Mesenchymal stem cell (in vitro differentiated cells and primary cell): Measurements from ENCODE around the gene SSR3.

ENCODE experiments used
- DNase-seq: peaks from one replicate; pipeline ENCODE4 v3.0.0-alpha.2; 2013
- H2AFZ ChIP-seq: one replicate; pipeline ENCODE4 v1.6.1; 2013; ENCODE audit warnings: low read depth, mild to moderate bottlenecking, control low read depth, inconsistent platforms, low read length, moderate library complexity
- H2AK5ac ChIP-seq: 2 replicates; pipeline ENCODE4 v1.6.1; 2013; ENCODE audit warnings: low read length, moderate library complexity, mild to moderate bottlenecking, inconsistent platforms; ENCODE audit not compliant: severe bottlenecking
- H2BK120ac ChIP-seq: one replicate; pipeline ENCODE4 v1.6.1; 2013; ENCODE audit warnings: low read depth, mild to moderate bottlenecking, inconsistent platforms, low read length, moderate library complexity
- H2BK12ac ChIP-seq, 2 experiments: one replicate each; pipeline ENCODE4 v1.6.1; 2013; ENCODE audit warnings: inconsistent platforms in 2 of 2, low read length in 2 of 2, mild to moderate bottlenecking in 2 of 2, moderate library complexity in 2 of 2, control low read depth in 1 of 2
- H2BK15ac ChIP-seq: one replicate; pipeline ENCODE4 v1.6.1; 2013; ENCODE audit warnings: mild to moderate bottlenecking, low read depth, inconsistent platforms; ENCODE audit not compliant: poor library complexity, severe bottlenecking
- H2BK5ac ChIP-seq: 2 replicates; pipeline ENCODE4 v1.6.1; 2013; ENCODE audit warnings: low read depth, mild to moderate bottlenecking, low read length, control low read depth, inconsistent platforms; ENCODE audit not compliant: poor library complexity, severe bottlenecking
- H3K14ac ChIP-seq, 2 experiments: one replicate each; pipeline ENCODE4 v1.6.1; 2013; ENCODE audit warnings: inconsistent platforms in 2 of 2, low read length in 2 of 2, control low read depth in 1 of 2, mild to moderate bottlenecking in 1 of 2, moderate library complexity in 1 of 2
- H3K18ac ChIP-seq, 2 experiments: one replicate each; pipeline ENCODE4 v1.6.1; 2013; ENCODE audit warnings: inconsistent platforms in 2 of 2, low read length in 2 of 2, control low read depth in 1 of 2, low read depth in 1 of 2, mild to moderate bottlenecking in 1 of 2
- H3K23ac ChIP-seq, 2 experiments: one replicate each; pipeline ENCODE4 v1.6.1; 2013; ENCODE audit warnings: inconsistent platforms in 2 of 2, low read length in 2 of 2, mild to moderate bottlenecking in 2 of 2, moderate library complexity in 2 of 2, control low read depth in 1 of 2
- H3K27ac ChIP-seq: 2 replicates; pipeline ENCODE4 v1.5.1; 2013; ENCODE audit warnings: mild to moderate bottlenecking, moderate library complexity, low read length, control low read depth, inconsistent platforms; ENCODE audit not compliant: poor library complexity, severe bottlenecking
- H3K27me3 ChIP-seq, 2 experiments: 2 replicates each; pipeline versions ENCODE4 v1.6.1 to v1.7.0; 2013; ENCODE audit warnings: low read length in 2 of 2, mild to moderate bottlenecking in 2 of 2, moderate library complexity in 2 of 2, control low read depth in 1 of 2, inconsistent platforms in 1 of 2; ENCODE audit not compliant: control insufficient read depth in 1 of 2, insufficient read depth in 1 of 2
- H3K36me3 ChIP-seq, 2 experiments: 2 replicates each; pipeline versions ENCODE4 v1.6.1 to v1.7.0; 2013; ENCODE audit warnings: low read length in 2 of 2, control low read depth in 1 of 2, inconsistent platforms in 1 of 2, low read depth in 1 of 2, mild to moderate bottlenecking in 1 of 2; ENCODE audit not compliant: insufficient read depth in 2 of 2, control insufficient read depth in 1 of 2
- H3K4ac ChIP-seq, 2 experiments: one replicate each; pipeline ENCODE4 v1.6.1; 2013; ENCODE audit warnings: inconsistent platforms in 2 of 2, low read length in 2 of 2, mild to moderate bottlenecking in 2 of 2, moderate library complexity in 2 of 2, control low read depth in 1 of 2, low read depth in 1 of 2
- H3K4me1 ChIP-seq: 2 replicates; pipeline ENCODE4 v1.6.1; 2013; ENCODE audit warnings: low read depth, low read length, control low read depth; ENCODE audit not compliant: control insufficient read depth, insufficient read depth
- H3K4me2 ChIP-seq: 2 replicates; pipeline ENCODE4 v1.6.1; 2013; ENCODE audit warnings: low read length, mild to moderate bottlenecking, inconsistent platforms; ENCODE audit not compliant: poor library complexity, severe bottlenecking
- H3K4me3 ChIP-seq, 2 experiments: 2 replicates each; pipeline versions ENCODE4 v1.5.1 to v1.7.0; 2013; ENCODE audit warnings: low read length in 2 of 2, mild to moderate bottlenecking in 2 of 2, control low read depth in 1 of 2, low read depth in 1 of 2; ENCODE audit not compliant: insufficient read depth in 1 of 2
- H3K79me1 ChIP-seq: replicated peaks from 2 replicates; pipeline ENCODE4 v1.6.1; 2013; ENCODE audit warnings: mild to moderate bottlenecking, control low read depth, low read length, inconsistent platforms; ENCODE audit not compliant: poor library complexity, severe bottlenecking
- H3K9ac ChIP-seq: 2 replicates; pipeline ENCODE4 v1.7.0; 2013; ENCODE audit warnings: mild to moderate bottlenecking, low read length, moderate library complexity
- H3K9me3 ChIP-seq: 2 replicates; pipeline ENCODE4 v1.7.0; 2013; ENCODE audit warnings: mild to moderate bottlenecking, low read length; ENCODE audit not compliant: control insufficient read depth
- H4K8ac ChIP-seq: one replicate; pipeline ENCODE4 v1.6.1; 2013; ENCODE audit warnings: inconsistent platforms, mild to moderate bottlenecking, low read length, moderate library complexity
- H4K91ac ChIP-seq: one replicate; pipeline ENCODE4 v1.6.1; 2013; ENCODE audit warnings: mild to moderate bottlenecking, low read length, inconsistent platforms
- WGBS: methylation state at CpG from one replicate; pipeline ENCODE4 v1.1.7; 2013; ENCODE audit warnings: mixed read lengths; 5-methylcytosine and 5-hydroxymethylcytosine counted together

SSR3 gene

DNA sequence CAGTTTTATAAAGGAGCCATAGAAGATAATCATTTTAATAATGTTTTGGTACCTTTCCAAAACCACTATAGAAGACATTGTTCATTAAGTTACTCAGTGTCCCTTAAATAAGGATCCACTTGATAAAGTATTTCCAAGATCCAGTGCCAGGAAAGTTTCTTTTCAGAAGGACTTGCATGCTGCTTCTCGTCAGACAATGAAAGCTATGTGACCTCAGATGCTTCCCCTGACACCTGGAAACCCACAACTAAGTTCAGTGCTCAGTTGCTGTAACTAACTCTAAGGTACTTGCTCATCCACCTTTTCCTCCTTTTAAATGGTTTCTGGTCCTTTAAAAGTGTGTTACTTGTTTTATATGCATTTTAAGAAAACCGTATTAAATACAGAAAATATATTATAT lies 7.3 kb downstream of the SSR3 start:
- Histone ChIP-seq H3K27me3 (no peaks in the 10 kb centered on the region), H3K9ac (peak overlapping the region; percentile 9), H3K9me3 (no peaks in the 10 kb centered on the region)

DNA sequence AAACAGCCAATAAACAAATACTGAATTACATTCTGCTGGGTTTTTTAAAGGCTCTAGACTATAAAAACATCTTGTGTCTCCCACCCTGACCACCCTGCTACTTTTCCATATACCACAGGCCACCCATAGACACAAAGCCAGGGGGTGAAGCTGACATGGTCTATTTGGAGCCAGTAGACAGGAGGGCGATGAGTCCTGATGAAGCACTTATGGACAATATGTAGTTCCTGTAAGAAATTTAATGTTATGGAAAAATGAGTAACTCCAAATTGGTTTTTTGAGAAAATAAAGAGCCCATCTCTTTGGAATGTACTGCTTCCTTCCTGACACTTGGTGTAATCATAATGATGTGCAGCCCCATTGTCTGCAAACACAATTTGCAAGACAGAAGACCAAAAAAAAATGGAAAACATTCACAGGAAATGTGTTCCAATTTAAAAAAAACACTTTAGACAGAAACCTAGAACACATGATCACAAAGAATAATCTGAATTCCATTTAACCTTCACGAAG lies 11.8 kb downstream of the SSR3 start:
- Histone ChIP-seq H4K8ac (no peak overlapping the region), H3K9me3 (no peaks in the 10 kb centered on the region), H3K14ac (no peak overlapping the region), H2AFZ (no peak overlapping the region), H3K79me1 (peaks cover 4% of the 10 kb centered on the region), H3K4ac (no peak overlapping the region), H3K36me3 (peaks cover 5 to 97% of the 10 kb centered on the region in 2 experiments), H2AK5ac (no peak overlapping the region), H2BK15ac (no peak overlapping the region), H3K9ac (peak overlapping the region; percentile 62), H3K23ac (no peak overlapping the region), H3K4me2 (no peak overlapping the region), H3K27ac (peak overlapping the region; percentile 56), H3K4me3 (no peak overlapping the region), H3K4me1 (no peaks in the 10 kb centered on the region), H2BK120ac (no peak overlapping the region), H4K91ac (no peak overlapping the region), H2BK5ac (no peak overlapping the region), H3K18ac (no peak overlapping the region), H2BK12ac (no peak overlapping the region), H3K27me3 (no peaks in the 10 kb centered on the region)
- 100% methylated on average over 2 of the region's 2 CpGs for WGBS
- DNase-seq: no peak

More for the DNA sequence above, 7.3 kb downstream of the SSR3 start:
- WGBS: 43% methylated on average over 1 of the region's 2 CpGs
- H4K8ac ChIP-seq: no peak overlapping the region
- H3K4me3 ChIP-seq: no peak overlapping the region
- H2BK120ac ChIP-seq: no peak overlapping the region
- peak overlapping the region; percentile 35 for H3K27ac ChIP-seq
- no peak overlapping the region for H4K91ac ChIP-seq
- no peak overlapping the region for H2BK5ac ChIP-seq
- H3K23ac ChIP-seq: no peak overlapping the region
- H2AFZ ChIP-seq: no peak overlapping the region
- H3K4me2 ChIP-seq: no peak overlapping the region
- peaks cover 9% of the 10 kb centered on the region for H3K4me1 ChIP-seq
- H3K18ac ChIP-seq: no peak overlapping the region
- H3K79me1 ChIP-seq: no peaks in the 10 kb centered on the region
- no peak overlapping the region for H2AK5ac ChIP-seq
- H3K36me3 ChIP-seq: peaks cover 0 to 96% of the 10 kb centered on the region in 2 experiments
- H3K4ac ChIP-seq: no peak overlapping the region
- no peak overlapping the region for H2BK12ac ChIP-seq
- H2BK15ac ChIP-seq: no peak overlapping the region
- peak; percentile 50 for DNase-seq
- H3K14ac ChIP-seq: no peak overlapping the region

DNA sequence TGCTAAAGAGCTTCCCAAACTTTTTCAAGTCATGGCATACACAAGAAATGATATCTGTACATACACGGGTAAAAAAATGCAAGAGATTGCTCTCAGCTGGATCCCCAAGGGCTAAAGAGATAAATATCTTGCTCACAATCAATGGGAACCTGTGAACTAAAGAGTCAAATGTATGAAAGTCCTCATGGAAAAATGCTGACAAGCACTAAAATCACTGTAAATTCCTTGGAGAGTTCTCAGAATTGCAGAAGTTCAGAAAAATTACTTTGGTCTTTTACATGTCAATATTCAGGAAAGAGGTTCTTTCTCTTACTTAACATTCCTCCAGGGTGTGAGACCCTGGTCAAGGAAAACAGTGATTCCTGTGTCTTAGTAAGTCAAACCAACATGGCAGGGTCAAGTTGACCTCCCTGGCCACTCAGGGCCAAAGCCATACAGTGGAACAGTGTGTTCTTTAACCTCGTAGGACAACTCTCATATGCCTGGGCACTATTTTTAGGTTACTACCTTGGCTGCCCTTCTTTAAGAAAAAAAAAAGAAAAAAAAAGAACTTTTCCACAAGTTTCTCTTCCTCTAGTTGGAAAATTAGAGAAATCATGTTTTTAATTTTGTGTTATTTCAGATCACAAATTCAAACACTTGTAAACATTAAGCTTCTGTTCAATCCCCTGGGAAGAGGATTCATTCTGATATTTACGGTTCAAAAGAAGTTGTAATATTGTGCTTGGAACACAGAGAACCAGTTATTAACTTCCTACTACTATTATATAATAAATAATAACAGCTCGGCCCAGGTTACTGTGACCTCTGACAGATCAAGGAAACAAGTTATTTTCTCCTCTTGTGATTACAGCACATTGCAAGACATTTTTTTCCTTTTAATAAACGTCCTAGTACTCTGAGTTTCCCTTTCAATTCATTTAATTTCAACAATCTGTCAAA lies 12.5 kb downstream of the SSR3 start:
- H3K27me3 ChIP-seq: no peaks in the 10 kb centered on the region
- H3K23ac ChIP-seq: no peak overlapping the region
- H3K27ac ChIP-seq: peak overlapping the region; percentile 26
- H3K9ac ChIP-seq: peak overlapping the region; percentile 62
- no peak for DNase-seq
- H3K4ac ChIP-seq: no peak overlapping the region
- no peak overlapping the region for H4K91ac ChIP-seq
- no peak overlapping the region for H2BK15ac ChIP-seq
- H2AFZ ChIP-seq: no peak overlapping the region
- H3K79me1 ChIP-seq: peaks cover 4% of the 10 kb centered on the region
- H3K36me3 ChIP-seq: peaks cover 5 to 95% of the 10 kb centered on the region in 2 experiments
- H3K4me1 ChIP-seq: no peaks in the 10 kb centered on the region
- no peak overlapping the region for H3K4me3 ChIP-seq
- no peak overlapping the region for H3K14ac ChIP-seq
- H2BK120ac ChIP-seq: no peak overlapping the region
- H2BK5ac ChIP-seq: no peak overlapping the region
- no peak overlapping the region for H2AK5ac ChIP-seq
- no peak overlapping the region for H3K18ac ChIP-seq
- H4K8ac ChIP-seq: no peak overlapping the region
- no peaks in the 10 kb centered on the region for H3K9me3 ChIP-seq
- no peak overlapping the region for H3K4me2 ChIP-seq
- no peak overlapping the region for H2BK12ac ChIP-seq
- WGBS: 83% methylated on average over 4 of the region's 5 CpGs

- Histone ChIP-seq H2AFZ (no peak overlapping the region), H3K4me2 (no peak overlapping the region), H3K27me3 (no peaks in the 10 kb centered on the region), H2BK120ac (no peak overlapping the region), H3K23ac (no peak overlapping the region), H3K36me3 (peaks cover 5 to 74% of the 10 kb centered on the region in 2 experiments), H3K4me3 (no peak overlapping the region), H4K8ac (no peak overlapping the region), H3K18ac (no peak overlapping the region), H3K14ac (no peak overlapping the region), H3K4ac (no peak overlapping the region), H2AK5ac (no peak overlapping the region), H3K27ac (no peak overlapping the region), H3K79me1 (peaks cover 4% of the 10 kb centered on the region), H2BK15ac (no peak overlapping the region), H3K9ac (no peak overlapping the region), H3K4me1 (peaks cover 8% of the 10 kb centered on the region), H3K9me3 (no peaks in the 10 kb centered on the region), H2BK12ac (no peak overlapping the region), H4K91ac (no peak overlapping the region), H2BK5ac (no peak overlapping the region)
- DNase-seq: no peak
- no CpG with 5 or more reads among the region's 1 CpG for WGBS
Observed at GRCh38 chr3:156539802-156540201, 15.1 kb downstream of the SSR3 start.
